Smooth muscle cell (in vitro differentiated cells): ENCODE data around the gene ZNF223. TPM values are rescaled to one million over a fixed set of nuclear protein-coding genes. Genes with fewer than 3 reads are reported as not detected.

Source experiments
- DNase-seq: peaks from one replicate; lab custom pipeline; 2025; ENCODE audit not compliant: unreplicated experiment; lab: John Stamatoyannopoulos, UW
- H2AFZ ChIP-seq: fragments of 200-600 bp; sonication (generic); 2 replicates; pipeline ENCODE4 v1.6.0; 2016; ENCODE audit warnings: antibody characterized with exemption, low read depth, mild to moderate bottlenecking
- H3F3A ChIP-seq: fragments of 200-600 bp; sonication (generic); 2 replicates; pipeline ENCODE4 v1.6.0; 2017; ENCODE audit warnings: antibody characterized with exemption, low read depth
- H3K27ac ChIP-seq: fragments of 200-600 bp; sonication (generic); 2 replicates; pipeline ENCODE4 v1.5.1; 2016; ENCODE audit warnings: low read depth, mild to moderate bottlenecking
- H3K27me3 ChIP-seq: fragments of 200-600 bp; sonication (generic); 2 replicates; pipeline ENCODE4 v1.6.1; 2016; ENCODE audit warnings: low read depth, mild to moderate bottlenecking
- H3K36me3 ChIP-seq: fragments of 200-600 bp; sonication (generic); 2 replicates; pipeline ENCODE4 v1.5.1; 2016; ENCODE audit warnings: low read depth
- H3K4me1 ChIP-seq: fragments of 200-600 bp; sonication (generic); 2 replicates; pipeline ENCODE4 v1.5.1; 2016; ENCODE audit warnings: low read depth
- H3K4me2 ChIP-seq: fragments of 200-600 bp; sonication (generic); 2 replicates; pipeline ENCODE4 v1.6.0; 2016; ENCODE audit warnings: mild to moderate bottlenecking
- H3K4me3 ChIP-seq: fragments of 200-600 bp; sonication (generic); 2 replicates; pipeline ENCODE4 v1.5.1; 2016; ENCODE audit warnings: mild to moderate bottlenecking
- H3K79me2 ChIP-seq: fragments of 200-600 bp; sonication (generic); 2 replicates; pipeline ENCODE4 v1.6.0; 2016; ENCODE audit warnings: low read depth, mild to moderate bottlenecking
- H3K9ac ChIP-seq: fragments of 200-600 bp; sonication (generic); 2 replicates; pipeline ENCODE4 v1.6.0; 2016; ENCODE audit warnings: low read depth
- H3K9me3 ChIP-seq: fragments of 200-600 bp; sonication (generic); replicated peaks from 2 replicates; pipeline ENCODE4 v1.5.1; 2016; ENCODE audit warnings: low read depth
- H4K20me1 ChIP-seq: fragments of 200-600 bp; sonication (generic); 2 replicates; pipeline ENCODE4 v1.6.0; 2016; ENCODE audit warnings: low read depth
- WGBS: methylation state at CpG from one replicate; pipeline ENCODE4 v1.1.7; 2016; ENCODE audit warnings: low lambda C conversion rate; 5-methylcytosine and 5-hydroxymethylcytosine counted together
- polyA plus RNA-seq: library from polyadenylated mRNA; unstranded; fragments of >200 nt; fragmentation: Nextera tagmentation; extraction: Ambion mirVana; gene quantifications from 2 replicates; pipeline ENCODE4 v1.2.1, GENCODE V29; 2016
- total RNA-seq: library from RNA; depleted of rRNA; stranded (reverse); fragments of >200 nt; gene quantifications from 2 replicates; pipeline ENCODE4 v1.2.3, GENCODE V29; 2014
- TF ChIP-seq, protein P1 (sequence below): fragments of 200-600 bp; sonication (generic); IDR thresholded peaks from 2 replicates; pipeline ENCODE4 v1.5.1; 2017; ENCODE audit warnings: borderline replicate concordance, mild to moderate bottlenecking, antibody characterized with exemption; ENCODE audit not compliant: insufficient read depth, poor library complexity, severe bottlenecking

Gene ZNF223
- total and polyA plus RNA-seq, 2 experiments from 2014 or later = 6.6 to 10.2 TPM

DNA sequence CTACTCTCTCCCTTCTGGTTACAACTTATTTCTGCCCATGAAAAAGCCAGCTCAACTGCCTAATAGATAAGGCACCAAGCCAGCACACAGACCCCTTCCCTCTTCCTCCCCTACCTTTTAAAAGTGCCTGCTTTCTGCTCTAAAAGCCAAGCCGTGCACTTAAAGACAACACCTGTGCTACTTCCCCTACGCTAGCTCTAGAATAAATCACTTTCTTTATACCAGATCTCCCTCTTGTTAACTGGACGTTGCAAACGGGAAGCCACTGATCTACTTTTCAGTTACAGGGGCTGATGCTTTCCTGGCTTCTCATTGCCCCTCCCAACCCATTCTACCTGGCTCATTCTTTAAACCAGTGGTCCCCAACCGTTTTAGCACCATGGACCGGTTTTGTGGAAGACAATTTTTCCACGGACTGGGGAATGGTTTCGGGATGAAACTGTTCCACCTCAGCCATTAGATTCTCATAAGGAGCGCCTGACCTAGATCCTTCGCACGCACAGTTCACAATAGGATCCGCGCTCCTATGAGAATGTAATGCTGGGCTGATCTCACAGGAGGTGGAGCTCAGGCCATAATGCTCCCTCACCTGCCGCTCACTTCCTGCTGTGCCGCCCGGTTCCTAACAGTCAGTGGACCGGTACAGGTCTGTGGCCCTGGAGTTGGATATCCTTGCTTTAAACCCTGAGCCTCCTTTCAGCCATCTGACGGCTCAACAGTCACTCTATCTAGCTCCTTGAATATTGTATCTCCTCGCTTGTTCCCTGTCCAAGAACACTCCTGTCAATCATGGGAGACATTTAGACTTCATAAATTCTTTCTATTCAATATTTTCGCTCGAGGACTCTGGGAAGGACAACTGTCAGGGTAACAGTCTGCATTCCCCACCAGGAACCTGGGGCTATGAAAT lies 841 bp upstream of the ZNF223 start:
- Histone ChIP-seq H3F3A (no peaks in the 10 kb centered on the region), H3K36me3 (peaks cover 5% of the 10 kb centered on the region), H3K4me2 (peak overlapping the region; percentile 96), H3K27me3 (no peaks in the 10 kb centered on the region), H3K4me3 (peak overlapping the region; percentile 96), H3K27ac (no peak overlapping the region), H4K20me1 (no peaks in the 10 kb centered on the region), H3K4me1 (peaks cover 8% of the 10 kb centered on the region), H3K79me2 (peaks cover 17% of the 10 kb centered on the region), H2AFZ (peak overlapping the region; percentile 98), H3K9ac (no peak overlapping the region), H3K9me3 (no peaks in the 10 kb centered on the region)
- TF ChIP-seq, protein P1, sequence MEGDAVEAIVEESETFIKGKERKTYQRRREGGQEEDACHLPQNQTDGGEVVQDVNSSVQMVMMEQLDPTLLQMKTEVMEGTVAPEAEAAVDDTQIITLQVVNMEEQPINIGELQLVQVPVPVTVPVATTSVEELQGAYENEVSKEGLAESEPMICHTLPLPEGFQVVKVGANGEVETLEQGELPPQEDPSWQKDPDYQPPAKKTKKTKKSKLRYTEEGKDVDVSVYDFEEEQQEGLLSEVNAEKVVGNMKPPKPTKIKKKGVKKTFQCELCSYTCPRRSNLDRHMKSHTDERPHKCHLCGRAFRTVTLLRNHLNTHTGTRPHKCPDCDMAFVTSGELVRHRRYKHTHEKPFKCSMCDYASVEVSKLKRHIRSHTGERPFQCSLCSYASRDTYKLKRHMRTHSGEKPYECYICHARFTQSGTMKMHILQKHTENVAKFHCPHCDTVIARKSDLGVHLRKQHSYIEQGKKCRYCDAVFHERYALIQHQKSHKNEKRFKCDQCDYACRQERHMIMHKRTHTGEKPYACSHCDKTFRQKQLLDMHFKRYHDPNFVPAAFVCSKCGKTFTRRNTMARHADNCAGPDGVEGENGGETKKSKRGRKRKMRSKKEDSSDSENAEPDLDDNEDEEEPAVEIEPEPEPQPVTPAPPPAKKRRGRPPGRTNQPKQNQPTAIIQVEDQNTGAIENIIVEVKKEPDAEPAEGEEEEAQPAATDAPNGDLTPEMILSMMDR = no peak
- no peak for DNase-seq
- WGBS = 81% methylated on average over 21 of the region's 21 CpGs

DNA sequence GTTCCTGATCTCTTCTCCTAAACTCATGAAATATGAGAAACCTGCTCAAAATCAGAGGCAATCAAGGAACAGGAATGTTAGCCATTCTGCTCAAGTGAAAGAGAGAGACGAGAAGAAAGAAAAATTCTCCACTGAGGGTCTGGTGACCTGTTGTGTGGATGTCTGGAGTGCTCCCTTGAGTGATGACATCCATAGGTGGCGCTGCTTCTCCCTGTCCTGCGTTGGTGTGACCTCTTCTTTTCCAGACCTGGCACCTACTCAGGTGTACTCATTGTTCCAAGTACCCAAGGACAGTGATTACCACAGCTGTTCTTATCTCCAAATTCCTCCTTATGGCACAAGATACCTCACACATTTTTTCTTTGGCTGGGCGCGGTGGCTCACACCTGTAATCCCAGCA lies 4.0 kb downstream of the ZNF223 start:
- Histone ChIP-seq H3F3A (no peaks in the 10 kb centered on the region), H3K4me1 (peaks cover 8% of the 10 kb centered on the region), H3K9me3 (no peaks in the 10 kb centered on the region), H3K27ac (no peak overlapping the region), H3K4me2 (no peak overlapping the region), H4K20me1 (no peaks in the 10 kb centered on the region), H3K36me3 (peaks cover 13% of the 10 kb centered on the region), H2AFZ (no peak overlapping the region), H3K79me2 (peaks cover 17% of the 10 kb centered on the region), H3K27me3 (no peaks in the 10 kb centered on the region), H3K9ac (no peak overlapping the region), H3K4me3 (no peak overlapping the region)
- 91% methylated on average over 5 of the region's 5 CpGs for WGBS
- TF ChIP-seq, protein P1 = no peak
- DNase-seq = no peak

DNA sequence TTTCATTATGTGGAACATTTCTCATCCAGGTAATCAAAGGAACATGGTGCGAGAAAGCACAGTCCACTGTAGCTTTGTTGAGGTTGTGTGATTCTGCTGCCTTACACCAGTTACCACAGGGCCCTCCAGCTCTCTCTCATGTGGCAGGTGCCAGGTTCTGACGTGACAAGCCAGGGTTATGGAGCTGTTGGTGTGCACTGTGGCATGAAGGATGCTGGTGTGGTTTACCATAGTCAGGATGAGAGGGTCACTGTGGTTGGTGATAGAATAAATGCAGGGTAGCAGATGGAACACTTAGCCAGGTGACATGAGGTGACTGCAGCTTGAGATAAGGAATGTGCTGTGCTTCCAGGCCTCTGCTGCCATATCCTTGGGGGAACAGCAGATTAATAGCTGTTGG lies 7.4 kb downstream of the ZNF223 start:
- Histone ChIP-seq H3K27me3 (no peaks in the 10 kb centered on the region), H3K79me2 (no peaks in the 10 kb centered on the region), H3K4me2 (no peak overlapping the region), H3K27ac (no peak overlapping the region), H3K9ac (no peak overlapping the region), H4K20me1 (no peaks in the 10 kb centered on the region), H3F3A (no peaks in the 10 kb centered on the region), H2AFZ (no peak overlapping the region), H3K4me1 (no peaks in the 10 kb centered on the region), H3K9me3 (no peaks in the 10 kb centered on the region), H3K36me3 (peaks cover 43% of the 10 kb centered on the region), H3K4me3 (no peak overlapping the region)
- WGBS = 95% methylated on average over 2 of the region's 2 CpGs
- TF ChIP-seq, protein P1 = no peak
- DNase-seq = no peak
